Stimulated activated naive CD4-positive, alpha-beta T cell treated with Interleukin-2 at 50 U/mL for 16 hours (primary cell): ENCODE results near the gene CDC6.

ENCODE experiments used
- DNase-seq: peaks from one replicate; lab custom pipeline; 2025; lab: John Stamatoyannopoulos, UW

CDC6 gene

DNA sequence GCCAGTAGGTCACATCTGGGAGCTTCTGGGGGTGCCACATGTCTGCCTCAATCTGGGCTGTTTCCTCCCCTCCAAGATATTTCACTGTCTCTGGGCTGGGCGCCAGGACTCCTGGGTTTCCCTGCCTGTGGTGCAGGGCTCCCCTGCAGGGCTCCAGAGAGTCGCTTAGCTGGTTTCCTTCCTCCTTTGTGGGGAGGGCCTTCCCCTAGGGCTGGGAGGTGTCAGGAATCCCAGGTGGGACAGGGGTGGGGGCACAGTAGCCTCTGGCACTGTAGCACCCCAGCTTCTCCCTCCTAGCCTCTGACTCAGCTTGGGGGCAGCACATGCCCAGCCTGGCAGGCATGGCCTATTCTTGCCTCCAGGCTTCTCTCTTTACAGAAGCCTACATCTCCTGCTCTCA is 23.9 kb downstream of the CDC6 start:
- DNase-seq = no peak

DNA sequence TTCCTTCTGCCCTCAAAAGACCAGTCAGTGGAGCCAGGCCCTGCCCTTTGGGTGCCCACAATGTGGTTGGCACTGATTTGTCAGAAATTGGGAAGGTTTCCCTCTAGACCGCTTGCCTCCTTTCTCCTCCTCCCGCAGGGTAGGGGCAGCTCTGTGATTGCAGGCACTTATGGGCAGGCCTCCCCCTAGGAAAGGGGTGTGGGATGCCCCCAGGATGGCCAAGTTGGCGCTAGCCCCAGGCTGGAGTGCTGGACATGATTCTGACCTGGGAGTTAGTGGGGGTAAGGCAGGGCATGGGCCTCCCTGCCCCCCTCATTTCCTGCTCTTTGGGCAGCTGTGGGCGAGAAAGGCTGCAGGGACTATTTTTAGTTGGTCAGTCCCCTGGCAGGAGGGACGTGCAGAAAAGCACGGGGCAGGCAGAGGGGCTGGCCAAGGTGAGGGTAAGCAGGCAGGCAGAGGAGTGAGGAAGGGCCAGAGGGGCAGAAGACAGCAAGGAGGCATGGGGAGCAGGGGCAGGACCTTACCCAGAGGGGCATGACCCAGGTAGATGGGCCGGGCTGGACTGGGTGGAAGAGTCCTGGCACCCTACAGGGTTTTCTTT is 24.6 kb downstream of the CDC6 start:
- no peak for DNase-seq

DNA sequence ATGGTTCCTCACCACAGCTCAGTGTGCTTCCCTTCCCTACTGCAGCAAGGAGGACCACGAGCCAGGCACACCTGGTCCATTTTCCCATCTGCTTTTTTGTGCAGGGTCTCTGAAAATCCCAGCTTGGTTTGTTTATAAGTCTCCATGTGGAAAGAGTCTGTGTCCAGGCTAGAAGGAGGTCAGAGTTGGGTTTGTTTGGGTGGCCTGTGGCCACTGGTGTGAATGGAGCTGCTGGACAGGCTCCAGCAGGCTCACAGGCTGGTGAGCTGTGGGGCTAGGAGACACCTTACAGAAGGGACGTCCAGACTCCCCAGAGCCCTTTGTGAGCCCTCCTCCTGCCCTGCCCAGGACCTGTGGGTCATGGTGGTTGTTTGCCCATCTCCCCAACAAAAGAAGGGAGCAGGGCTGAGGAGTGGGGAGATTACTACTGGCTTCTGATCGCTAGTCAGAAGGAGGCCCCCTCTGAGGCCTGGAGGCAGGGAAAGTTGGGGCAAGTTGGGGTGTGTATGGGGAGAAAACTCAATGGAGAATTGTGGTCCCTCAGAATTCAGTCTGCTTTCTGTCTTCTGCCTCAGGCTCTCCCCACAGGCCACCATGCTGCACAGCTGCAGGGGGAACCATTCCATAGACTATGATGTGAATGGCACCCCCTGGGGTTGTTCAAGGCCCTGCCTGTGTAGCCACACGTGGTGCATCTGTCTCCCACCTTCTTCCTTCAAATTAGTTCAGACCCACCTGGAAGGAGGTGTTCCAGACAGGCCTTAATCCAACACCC is 25.4 kb downstream of the CDC6 start:
- no peak for DNase-seq

DNA sequence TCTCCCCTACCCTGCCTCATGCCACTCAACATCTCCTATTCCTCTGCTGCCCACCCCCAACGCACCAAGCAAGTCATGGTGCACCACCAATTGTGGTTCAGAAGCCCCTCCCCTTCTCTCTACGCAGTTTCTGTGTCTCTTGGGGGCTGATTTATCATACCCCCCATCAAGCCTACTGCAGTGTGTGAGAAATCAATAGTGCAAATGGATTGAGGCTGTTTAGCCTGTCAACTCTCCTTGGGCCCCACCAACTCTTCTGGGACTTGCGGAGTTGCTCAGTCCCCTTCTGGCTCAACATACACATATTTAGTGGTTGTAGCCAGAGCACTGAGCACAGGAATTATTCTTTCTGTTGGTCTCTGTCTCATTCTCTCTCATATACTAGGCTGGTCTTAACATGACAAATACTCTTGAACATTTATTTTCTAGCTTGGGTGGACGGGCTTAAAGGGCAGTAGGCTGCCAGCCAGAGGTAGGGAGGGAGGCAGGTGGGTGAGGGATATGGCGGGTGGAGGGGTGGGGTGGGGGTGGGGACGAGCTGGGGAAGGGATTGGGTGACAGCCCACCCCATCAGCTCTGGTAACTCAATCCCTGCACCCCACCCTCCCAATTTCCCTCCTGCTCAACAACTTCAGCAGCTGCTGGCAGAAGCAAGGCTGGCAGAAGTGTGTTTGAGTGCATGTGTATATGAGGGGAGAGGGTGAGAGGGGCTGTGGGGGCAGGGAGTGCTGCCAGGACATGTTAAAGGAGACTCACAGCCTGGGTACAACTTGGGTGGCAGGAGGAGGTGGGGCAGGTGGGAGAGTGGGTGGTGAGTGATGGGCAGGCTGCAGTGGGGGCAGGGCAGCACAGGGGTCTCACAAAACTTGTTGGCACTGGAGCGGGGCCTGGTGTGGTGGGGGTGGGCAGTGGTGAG is 26.2 kb downstream of the CDC6 start:
- no peak for DNase-seq

DNA sequence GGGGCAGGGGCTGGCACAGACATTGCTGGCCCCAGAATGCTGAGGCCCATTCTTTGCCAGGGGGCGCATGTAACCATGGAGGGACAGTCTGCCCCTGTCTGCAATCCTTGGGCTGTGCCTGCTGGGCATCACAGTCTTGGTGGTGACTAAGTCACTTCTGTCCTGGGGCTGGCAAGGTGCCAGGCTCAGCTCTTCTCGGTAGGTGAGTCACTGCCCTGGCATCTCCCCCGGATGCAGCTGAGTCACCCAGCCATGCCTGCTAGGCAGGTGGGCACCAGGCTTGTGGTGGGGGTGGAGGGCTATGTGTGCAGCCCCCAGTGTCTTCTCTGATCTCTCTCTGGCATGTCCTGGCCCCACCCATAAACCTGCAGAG is 26.9 kb downstream of the CDC6 start:
- peak; percentile 90 for DNase-seq

DNA sequence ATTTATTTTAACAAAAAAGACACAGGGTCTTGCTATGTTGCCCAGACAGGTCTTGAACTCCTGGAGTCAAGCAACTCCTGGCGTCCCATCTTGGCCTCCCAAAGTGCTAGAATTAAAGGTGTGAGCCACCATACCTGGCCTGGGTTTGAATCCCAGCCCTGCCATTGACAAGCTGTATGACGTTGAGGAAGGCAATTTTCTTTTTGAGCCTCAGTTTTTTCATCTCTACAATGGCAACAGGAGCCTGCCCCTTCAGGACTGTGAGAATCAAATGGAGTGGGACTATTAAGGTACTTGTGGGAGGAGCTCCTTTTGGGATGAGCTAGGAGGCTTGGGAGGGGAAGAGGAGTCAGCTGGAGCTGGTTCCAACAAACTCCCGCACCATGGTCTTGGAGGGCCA is 27.5 kb downstream of the CDC6 start:
- DNase-seq = no peak

DNA sequence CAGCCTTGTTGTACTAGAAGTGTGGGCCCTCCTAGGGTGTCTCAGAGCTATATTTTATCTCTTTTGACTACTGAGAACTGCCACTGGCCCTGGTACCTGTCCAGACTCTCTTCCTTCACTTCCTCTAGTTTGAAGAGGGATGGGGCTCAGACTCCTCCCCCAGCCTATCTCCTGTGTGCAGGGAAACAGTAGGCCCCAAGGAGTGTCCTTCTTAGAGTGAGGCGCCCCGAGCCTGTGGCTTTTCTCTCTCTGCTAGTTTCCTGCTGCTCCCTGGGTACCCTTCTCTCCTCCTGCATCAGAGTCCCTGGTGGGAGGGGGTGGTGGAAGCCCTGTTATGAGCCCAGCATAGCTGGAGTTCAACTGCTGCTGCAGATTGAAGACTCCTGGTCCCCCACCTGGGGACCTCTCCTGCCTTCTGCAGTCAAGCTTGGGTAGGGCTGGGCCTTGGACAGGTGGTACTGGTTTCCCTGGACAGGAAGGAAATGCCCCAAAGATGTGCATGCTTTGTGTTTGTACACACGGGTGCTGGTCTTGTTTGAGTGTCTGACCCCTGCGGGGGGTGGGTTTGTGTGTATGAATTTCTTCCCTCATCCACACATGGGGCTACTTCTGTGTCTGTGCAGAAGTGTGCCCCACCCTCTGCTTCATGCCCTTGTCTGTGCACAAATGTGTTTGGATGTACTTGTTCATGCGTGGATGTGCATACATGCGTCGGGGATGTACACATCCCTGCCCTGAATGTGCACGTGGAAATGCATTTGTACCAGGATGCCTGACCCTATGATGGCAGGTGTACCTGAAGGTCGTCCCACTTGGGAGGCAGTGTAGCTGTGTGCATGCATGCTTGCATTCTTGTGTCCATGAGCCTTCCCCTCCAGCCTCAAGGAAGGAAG is 28.2 kb downstream of the CDC6 start:
- DNase-seq = no peak

DNA sequence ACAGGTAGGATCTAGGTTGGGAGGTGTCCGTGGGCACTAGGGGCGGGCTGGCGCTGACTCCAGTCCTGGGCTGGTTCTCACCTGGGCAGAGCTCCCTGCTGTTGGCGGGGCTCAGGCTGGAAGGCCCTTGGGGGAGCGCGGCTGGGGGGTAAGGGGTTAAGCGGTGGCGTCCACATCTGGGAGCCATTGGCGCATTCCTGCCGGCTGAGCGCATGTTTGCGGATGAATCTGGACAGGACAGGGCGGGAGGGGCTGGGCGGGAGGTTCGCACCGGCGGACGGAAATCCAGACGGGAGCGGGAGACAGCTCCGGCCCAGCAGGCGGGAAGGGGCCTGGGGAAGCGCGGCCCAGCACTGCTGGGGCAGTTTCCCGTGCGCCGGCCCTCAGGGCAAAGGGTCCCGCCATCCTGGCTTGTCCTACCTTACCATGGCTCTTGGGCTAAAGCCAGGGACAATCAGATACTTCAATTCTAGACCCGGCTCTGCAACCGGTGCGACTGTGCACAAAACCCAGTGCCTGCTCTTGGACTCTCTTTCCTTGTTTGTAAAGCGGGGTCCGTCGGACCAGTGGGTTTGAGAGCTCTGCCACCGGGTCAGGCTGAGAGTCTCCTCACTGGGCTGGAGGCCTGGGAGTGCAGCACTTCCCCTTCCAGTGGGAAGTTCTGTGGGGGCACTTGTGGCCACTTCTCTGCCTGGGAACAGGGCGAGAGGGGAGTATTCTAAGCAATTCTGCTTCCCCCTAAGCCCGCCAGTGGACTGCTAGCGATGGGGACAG is 29.1 kb downstream of the CDC6 start:
- no peak for DNase-seq

DNA sequence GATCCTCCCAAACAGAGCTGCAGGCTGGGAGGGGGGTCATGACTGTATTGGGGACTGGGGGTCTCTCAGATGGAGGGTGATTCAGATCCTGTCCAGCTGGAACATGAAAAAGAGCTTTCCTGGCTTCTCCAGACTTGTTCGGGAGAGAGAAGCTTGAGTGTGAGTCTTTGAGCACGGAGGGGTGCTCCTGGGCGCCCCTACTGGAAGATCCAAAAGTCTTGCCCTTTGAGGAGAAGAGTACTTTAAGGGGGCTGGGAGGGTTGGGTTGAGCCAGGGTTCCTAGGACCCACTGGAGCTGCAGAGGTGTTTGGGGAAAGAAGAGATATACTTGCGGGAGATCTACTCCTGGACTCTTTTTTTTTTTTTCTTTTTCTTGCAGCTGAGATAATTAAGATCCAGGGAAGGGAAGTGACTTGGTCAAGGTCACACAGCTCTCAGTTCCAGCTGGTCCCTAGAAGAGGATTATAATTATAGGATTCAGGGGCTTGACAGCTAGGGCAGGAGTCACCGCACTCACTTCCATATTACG is 29.7 kb downstream of the CDC6 start:
- DNase-seq = peak; percentile 43

DNA sequence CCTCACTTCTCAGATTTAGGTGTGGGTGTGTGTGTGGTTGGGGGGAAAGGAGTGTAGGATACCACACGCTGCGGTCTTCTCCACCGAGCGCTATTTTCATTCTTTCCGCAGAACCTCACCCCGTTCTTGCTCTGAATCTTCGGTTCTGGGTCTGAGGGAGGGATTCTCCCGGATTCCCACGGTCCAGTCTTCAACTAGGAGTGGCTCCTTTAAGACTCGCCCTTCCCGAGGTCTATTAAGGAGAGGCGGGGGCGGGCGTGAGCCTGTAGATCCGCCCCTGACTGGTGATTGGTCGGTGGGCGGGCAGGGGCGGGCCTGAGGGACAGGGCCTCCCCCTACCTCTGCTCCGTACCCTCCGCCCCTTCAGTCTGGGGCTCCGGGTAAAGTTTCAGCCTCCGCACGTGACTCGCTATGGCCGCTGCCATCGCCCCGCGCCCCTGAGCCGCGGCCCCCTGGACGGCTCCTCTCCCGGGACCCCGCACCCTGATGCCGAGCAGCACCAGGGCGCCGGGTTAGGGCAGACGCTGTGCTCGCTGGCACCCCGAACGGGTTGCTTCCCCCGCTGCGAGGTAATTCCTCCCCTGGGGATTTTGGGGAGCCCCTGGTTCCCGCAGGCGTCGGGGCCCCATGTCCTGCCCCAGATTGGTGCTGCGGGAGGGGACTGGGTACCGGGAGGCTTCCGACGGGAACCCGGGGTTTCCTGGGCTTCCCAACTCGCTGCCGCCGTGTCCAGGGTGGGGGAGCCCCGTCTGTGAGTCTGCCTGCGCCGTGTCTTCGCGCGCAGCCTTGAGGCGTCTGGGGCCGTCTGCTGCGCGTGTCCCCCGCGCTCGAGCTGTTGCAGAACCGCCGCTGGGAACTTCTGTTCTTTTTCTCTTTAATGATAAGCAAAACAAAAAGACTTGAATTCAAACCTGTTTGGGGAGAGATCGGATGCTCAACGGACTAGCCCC is 30.5 kb downstream of the CDC6 start:
- DNase-seq = peak; percentile 93

DNA sequence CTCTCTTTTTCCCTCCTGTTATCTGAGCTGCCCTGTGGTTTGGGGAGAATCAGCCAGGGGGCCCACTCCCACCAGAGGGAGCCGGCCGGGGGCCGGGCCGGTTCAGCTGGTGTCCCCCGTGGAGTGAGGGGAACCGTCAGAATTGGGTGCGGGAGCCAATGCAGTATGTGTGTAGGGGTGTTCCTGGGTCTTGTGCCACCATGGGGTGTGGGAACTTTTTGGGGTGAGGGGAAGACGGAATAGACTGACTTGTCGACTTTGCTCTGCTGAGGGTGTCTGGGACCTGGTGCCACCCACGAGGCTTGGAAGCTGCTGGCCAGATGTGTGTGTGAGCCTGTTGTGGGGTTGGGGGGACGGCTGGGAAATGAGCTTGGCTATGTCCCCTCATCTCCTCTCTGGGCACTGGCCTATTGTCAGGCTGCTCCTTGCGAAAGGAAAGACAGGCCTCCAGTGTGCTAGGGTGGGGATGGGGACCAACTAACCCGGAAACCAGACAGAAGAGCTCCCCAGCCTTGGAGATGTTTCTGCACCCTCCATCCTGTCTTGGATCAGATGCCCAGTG is 31.2 kb downstream of the CDC6 start:
- no peak for DNase-seq

DNA sequence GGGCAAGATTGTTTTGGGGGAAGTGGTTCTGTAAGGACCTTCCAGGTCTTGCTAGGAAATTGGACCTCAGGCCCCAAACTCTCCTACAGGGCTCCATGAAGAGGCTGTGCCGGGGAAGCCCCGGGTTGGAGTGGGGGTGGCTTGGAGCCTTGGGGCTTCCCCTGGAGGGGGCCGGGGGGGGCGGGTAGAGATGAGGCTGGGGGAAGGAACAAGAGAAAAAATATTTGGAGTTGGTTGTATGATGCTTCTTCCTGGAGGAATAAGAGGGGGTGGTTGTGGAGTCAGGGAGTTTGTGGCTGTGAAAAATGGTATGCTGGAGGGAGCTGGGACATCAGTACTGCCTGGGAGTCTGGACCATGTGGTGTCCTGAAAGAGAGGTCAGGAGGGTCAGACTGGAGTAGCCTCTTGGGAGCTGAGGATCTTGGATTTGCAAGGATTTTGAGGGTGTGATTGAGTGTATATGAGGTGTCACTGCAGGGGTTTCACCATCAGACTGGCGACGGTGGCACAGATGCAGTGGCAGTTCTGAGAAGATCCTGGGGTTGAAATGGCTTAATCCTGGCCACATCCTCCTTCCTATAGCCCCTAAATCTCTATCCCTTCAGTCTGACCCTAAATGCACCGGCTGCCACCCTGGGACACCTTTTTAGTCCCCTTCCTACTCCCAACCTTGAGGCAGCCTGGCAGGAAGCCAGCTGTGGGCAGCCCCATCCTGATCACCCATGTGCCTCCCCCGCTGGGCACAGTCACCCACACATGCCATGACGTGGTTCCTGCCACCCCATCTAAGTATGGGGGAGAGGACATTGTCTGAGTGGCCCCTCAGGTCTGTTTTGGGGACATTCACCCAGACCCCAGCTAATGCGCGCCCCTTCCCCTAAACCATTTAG is 32.2 kb downstream of the CDC6 start:
- DNase-seq = peak; percentile 72

DNA sequence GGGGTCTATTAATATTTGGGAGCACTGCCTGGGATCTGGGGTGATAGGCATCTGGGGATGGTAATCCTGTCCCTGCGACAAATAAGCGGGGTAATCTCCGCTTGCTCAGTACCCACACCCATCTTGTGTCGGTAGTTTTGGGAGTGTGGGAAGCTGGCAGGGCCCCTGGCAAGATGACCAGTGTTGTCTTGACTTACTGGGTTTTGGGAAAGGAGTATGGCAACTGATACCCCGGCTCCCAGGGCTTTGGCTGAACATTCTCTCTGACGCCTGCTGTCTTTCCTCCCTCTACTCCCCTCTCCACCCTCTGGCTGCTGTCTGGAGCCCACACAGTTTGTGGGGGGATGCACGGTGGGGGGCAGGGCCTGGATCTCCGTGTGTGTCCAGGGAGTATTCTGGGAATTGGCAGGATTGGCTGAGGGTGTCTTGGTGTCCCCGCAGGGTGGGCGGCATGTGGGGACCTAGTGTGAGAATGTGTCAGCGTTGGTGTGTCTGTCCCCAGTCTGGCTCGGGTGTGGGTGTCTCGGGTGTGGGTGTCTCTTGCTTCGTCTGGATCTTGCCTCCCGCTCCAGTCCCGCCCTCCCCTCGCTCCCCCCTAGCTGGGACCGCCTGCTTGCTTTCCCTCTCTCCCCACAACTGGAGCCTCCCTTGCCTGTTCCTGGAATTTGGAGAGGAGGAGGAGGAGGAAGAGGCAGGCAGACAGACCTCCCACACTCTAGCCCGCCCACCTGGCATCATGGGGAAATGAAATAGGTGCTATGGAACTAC is 33.3 kb downstream of the CDC6 start:
- peak; percentile 34 for DNase-seq

DNA sequence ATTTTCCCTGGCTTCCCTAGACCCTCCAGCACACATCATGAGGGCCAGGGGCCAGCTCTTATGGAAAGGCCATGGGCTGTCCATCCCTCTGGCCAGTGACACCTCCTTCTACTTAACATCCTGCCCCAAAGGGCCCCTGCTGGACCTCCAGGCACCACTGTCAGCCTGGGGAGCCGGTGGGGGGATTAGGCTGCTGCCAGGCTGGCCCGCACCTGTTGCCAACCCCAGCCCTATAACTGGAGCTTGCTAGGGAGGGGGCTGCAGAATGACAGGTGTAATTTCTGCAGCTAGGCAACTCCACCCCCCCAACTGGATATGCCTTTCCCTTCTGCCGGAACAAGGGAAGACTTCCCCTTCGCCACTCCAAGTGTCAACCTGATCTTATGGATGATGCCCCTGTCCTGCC is 33.8 kb downstream of the CDC6 start:
- DNase-seq = no peak

DNA sequence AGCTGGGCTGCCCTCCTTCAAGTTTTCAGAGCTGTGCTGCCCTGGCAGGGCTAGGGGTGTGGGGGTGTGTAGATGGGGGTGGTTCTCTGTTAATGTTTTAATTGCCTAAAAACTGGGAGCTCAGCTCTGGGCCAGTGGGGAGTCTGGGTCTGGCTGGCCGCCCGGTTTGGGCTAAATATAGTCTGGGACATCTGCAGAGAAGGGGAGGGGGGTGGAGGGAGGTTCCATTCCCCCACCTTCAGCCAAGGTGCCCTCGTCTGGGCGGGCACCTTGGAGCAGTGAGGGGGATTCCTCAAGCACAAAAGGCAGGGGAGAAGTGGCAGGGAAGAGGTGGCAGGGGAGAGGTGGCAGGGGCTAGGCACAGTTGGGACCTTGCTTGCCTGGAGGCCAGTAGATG is 34.3 kb downstream of the CDC6 start:
- no peak for DNase-seq

DNA sequence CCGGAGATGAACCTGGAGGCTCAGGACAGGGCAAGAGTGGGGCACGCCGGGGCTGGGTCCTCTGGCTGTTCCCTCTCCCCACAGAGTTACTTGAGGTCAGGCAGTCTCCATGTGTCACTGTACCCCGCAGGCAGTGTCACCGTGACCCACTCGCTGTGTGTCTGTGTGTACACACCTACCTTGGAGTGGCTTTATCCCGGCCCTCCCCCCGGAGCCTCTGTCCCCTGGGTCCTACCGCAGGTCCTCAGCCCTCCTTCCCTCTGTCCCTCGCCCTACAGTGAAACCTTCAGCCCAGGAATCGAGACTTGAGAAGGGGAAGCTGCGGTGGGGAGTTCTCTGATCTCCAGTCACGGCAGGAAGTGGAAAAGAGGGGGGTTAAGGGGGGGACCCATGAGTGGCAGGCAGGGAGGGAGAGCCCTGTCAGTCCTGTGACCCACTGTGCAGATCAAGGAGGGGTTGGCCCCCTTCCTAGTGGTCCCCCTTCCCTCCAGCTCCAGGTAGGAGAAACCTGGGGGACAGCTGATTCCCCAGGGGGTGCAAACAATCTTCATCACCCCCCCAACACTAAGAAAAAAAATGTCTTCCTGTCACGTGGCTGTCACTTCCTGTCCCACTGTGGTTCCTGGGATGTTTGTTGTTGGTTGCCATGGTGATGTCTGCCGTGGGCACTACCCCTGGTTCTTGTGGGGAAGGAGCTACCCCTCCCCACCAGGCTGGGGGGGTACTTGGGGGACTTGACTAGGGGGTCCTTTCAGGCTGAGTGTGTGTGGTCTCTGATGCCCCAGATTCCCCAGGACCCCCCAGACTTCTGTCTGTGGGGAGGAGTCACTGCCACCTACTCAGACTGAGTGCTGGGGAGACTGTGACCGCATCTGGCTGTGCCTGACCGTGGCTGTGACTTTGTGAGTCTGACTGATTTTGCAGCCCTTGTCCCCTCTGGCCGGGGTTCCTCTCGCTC is 35.0 kb downstream of the CDC6 start:
- peak; percentile 82 for DNase-seq
